DND-41 (cell line): ENCODE measurements around the gene APH1A.

Experiments used
- ATAC-seq: fragments of 200-7000 bp; cut with Tn5 transposase; 3 replicates; pipeline ENCODE4 v1.9.1; 2021; ENCODE audit warnings: low read depth; ENCODE audit not compliant: insufficient read depth
- DNase-seq: peaks from one replicate; pipeline ENCODE4 v3.0.0-alpha.2; 2020
- H2AFZ ChIP-seq: 2 replicates; pipeline ENCODE4 v1.6.0; 2012; ENCODE audit warnings: low read depth, low read length
- H3K27ac ChIP-seq: 2 replicates; pipeline ENCODE4 v1.5.1; 2012; ENCODE audit warnings: low read length, inconsistent platforms
- H3K27me3 ChIP-seq: fragments of 200-600 bp; sonication (generic); 2 replicates; pipeline ENCODE4 v1.6.0; 2012; ENCODE audit warnings: low read length, mild to moderate bottlenecking, inconsistent platforms; ENCODE audit not compliant: insufficient read depth, poor library complexity
- H3K36me3 ChIP-seq: 2 replicates; pipeline ENCODE4 v1.5.1; 2012; ENCODE audit warnings: low read length, inconsistent platforms; ENCODE audit not compliant: insufficient read depth
- H3K4me1 ChIP-seq: 2 replicates; pipeline ENCODE4 v1.5.1; 2012; ENCODE audit warnings: mild to moderate bottlenecking, low read length; ENCODE audit not compliant: insufficient read depth
- H3K4me2 ChIP-seq: 2 replicates; pipeline ENCODE4 v1.6.0; 2012; ENCODE audit warnings: mild to moderate bottlenecking, moderate library complexity, low read length, inconsistent platforms; ENCODE audit not compliant: insufficient read depth
- H3K4me3 ChIP-seq, 2 experiments: fragments of 200-600 bp in 1 of 2; shearing (Covaris generic) in 1 of 2; 2 replicates each; pipeline ENCODE4 v1.5.1; 2012 to 2016; ENCODE audit warnings: inconsistent platforms in 2 of 2, low read length in 2 of 2, mild to moderate bottlenecking in 2 of 2, low read depth in 1 of 2, moderate library complexity in 1 of 2
- H3K79me2 ChIP-seq: 2 replicates; pipeline ENCODE4 v1.6.0; 2012; ENCODE audit warnings: low read length, inconsistent platforms; ENCODE audit not compliant: insufficient read depth
- H3K9ac ChIP-seq: 2 replicates; pipeline ENCODE4 v1.6.0; 2012; ENCODE audit warnings: low read depth, mild to moderate bottlenecking, inconsistent platforms, low read length, moderate library complexity
- H3K9me3 ChIP-seq: 2 replicates; pipeline ENCODE4 v1.5.1; 2012; ENCODE audit warnings: low read length, moderate library complexity, mild to moderate bottlenecking, inconsistent platforms; ENCODE audit not compliant: insufficient read depth, severe bottlenecking
- H4K20me1 ChIP-seq: 2 replicates; pipeline ENCODE4 v1.6.0; 2012; ENCODE audit warnings: low read length; ENCODE audit not compliant: insufficient read depth
- CTCF ChIP-seq: IDR thresholded peaks from 2 replicates; pipeline ENCODE4 v1.5.1; 2012; ENCODE audit warnings: borderline replicate concordance, low read length, moderate library complexity, mild to moderate bottlenecking; ENCODE audit not compliant: poor library complexity, severe bottlenecking; ENCODE audit errors: extremely low read depth
- EZH2 ChIP-seq: IDR thresholded peaks from 3 replicates; pipeline ENCODE4 v1.6.1; 2012; ENCODE audit warnings: borderline replicate concordance, low read depth, mild to moderate bottlenecking, moderate library complexity, low read length, inconsistent platforms; ENCODE audit not compliant: severe bottlenecking

Gene APH1A

GRCh38 chr1:150257624-150258585 is 10.9 kb downstream of the APH1A start, which contains the start of gene CA14:
Gene CA14 (plus strand): TSS chr1:150257774. CDS start chr1:150258129, 355 bp downstream.
- no peak for ATAC-seq
- H3K4me3 ChIP-seq: no peak within 1 kb of the TSS
- TF ChIP-seq EZH2 (no peak), CTCF (no peak)

GRCh38 chr1:150256554-150257341 is 12.1 kb downstream of the APH1A start:
- Histone ChIP-seq H2AFZ (no peak overlapping the region), H3K36me3 (no peaks in the 10 kb centered on the region), H3K27me3 (peaks cover 34% of the 10 kb centered on the region), H3K4me2 (no peak overlapping the region), H3K4me1 (peaks cover 7% of the 10 kb centered on the region), H4K20me1 (no peaks in the 10 kb centered on the region), H3K9ac (no peak overlapping the region), H3K27ac (no peak overlapping the region), H3K9me3 (no peaks in the 10 kb centered on the region), H3K79me2 (no peaks in the 10 kb centered on the region), H3K4me3 (no peak overlapping the region)
- TF ChIP-seq EZH2 (no peak), CTCF (no peak)
- DNase-seq (no peak), ATAC-seq (no peak)

More at GRCh38 chr1:150257624-150258585, 10.9 kb downstream of the APH1A start, which contains the start of gene CA14:
- DNase-seq: no peak
- Histone ChIP-seq H3K27ac (no peak within 1 kb of the TSS), H2AFZ (no peak within 1 kb of the TSS), H3K4me2 (no peak within 1 kb of the TSS), H3K36me3 (no peaks in the 10 kb centered on the region), H3K9ac (no peak within 1 kb of the TSS), H3K4me1 (peaks cover 7% of the 10 kb centered on the region), H4K20me1 (no peaks in the 10 kb centered on the region), H3K79me2 (no peaks in the 10 kb centered on the region), H3K27me3 (peaks cover 34% of the 10 kb centered on the region), H3K9me3 (no peaks in the 10 kb centered on the region)

- Histone ChIP-seq H3K4me3 (no peak overlapping the region), H4K20me1 (no peaks in the 10 kb centered on the region), H3K79me2 (no peaks in the 10 kb centered on the region), H3K9ac (no peak overlapping the region), H3K9me3 (no peaks in the 10 kb centered on the region), H3K27me3 (peaks cover 34% of the 10 kb centered on the region), H3K4me1 (peaks cover 7% of the 10 kb centered on the region), H3K36me3 (no peaks in the 10 kb centered on the region), H3K27ac (no peak overlapping the region), H3K4me2 (0 out of 2 replicates have a peak overlapping the region, but pooled peaks have one; percentile 32), H2AFZ (no peak overlapping the region)
- ATAC-seq (no peak), DNase-seq (no peak)
- TF ChIP-seq EZH2 (no peak), CTCF (no peak)
Observed at GRCh38 chr1:150256198-150256553, 12.6 kb downstream of the APH1A start.
